ENCODE results near the gene EEF2.

The EEF2 gene

DNA sequence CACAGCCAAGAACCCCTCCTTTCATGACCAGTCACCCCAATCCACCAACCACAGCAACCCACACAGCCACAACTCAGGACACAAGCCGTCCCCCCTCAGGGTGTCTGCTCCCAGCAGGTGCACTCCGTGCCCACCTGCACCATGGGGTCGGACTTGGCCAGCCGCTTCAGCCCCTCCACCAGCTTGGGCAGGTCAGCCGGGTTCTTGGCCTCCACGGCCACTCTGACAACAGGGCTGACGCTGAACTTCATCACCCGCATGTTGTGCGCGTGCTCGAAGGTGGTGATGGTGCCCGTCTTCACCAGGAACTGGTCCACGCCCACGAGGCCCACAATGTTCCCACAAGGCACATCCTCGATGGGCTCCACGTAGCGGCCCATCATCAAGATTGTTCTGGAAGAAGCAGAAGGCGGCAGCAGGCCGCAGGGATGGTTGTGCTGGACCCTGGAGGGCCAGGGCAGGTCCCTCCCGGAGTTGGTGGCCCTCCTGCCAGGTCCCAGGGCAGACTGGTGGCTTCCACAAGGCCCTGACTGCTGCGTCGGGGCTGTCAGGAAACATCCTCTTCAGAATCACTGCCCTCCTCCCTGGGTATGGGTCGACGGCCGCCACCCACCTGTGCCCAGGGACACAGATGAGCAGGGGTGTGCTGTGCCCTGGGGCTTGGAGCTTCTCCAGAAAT is 5.5 kb downstream of the EEF2 start:
- no peaks in the 10 kb centered on the region for H4K20me1 ChIP-seq (ENCODE audit: insufficient read depth, low read length)

GRCh38 chr19:3979289-3979673 is 6.0 kb downstream of the EEF2 start:
- no peaks in the 10 kb centered on the region for H3K9me3 ChIP-seq (ENCODE audit: low read length)
- peaks cover 9% of the 10 kb centered on the region; the same call in 1 of the 2 replicates for H3F3A ChIP-seq (ENCODE audit: insufficient read depth, low read length)
- peaks cover 18% of the 10 kb centered on the region for H3K79me2 ChIP-seq (ENCODE audit: insufficient read depth, low read length)
- TF ChIP-seq EZH2 (IDR thresholded peaks at IDR 0.05; ENCODE audit: borderline replicate concordance, low read length), result no peak
- no peak for TF ChIP-seq CTCF (IDR thresholded peaks at IDR 0.05; ENCODE audit: low read length)
- peaks cover 93% of the 10 kb centered on the region for H3K36me3 ChIP-seq (ENCODE audit: insufficient read depth, low read length)
- H3K4me3 ChIP-seq (ENCODE audit: low read depth, low read length, poor library complexity, severe bottlenecking), result no peak overlapping the region
- no peaks in the 10 kb centered on the region for H3K9me2 ChIP-seq (ENCODE audit: low read depth, low read length)
- no peak overlapping the region for H3K4me2 ChIP-seq (ENCODE audit: low read length)
- H3K4me1 ChIP-seq (ENCODE audit: insufficient read depth, low read length, severe bottlenecking), result peaks cover 14% of the 10 kb centered on the region
- H2AFZ ChIP-seq (ENCODE audit: low read length), result no peak overlapping the region
- H3K9ac ChIP-seq (ENCODE audit: low read length), result no peak overlapping the region
- no peak overlapping the region for H3K27ac ChIP-seq (ENCODE audit: low read depth, low read length, poor library complexity, severe bottlenecking)
- H3K27me3 ChIP-seq (ENCODE audit: insufficient read depth, low read length), result no peaks in the 10 kb centered on the region
- no peaks in the 10 kb centered on the region for H4K20me1 ChIP-seq (ENCODE audit: insufficient read depth, low read length)

More for the DNA sequence above, 5.5 kb downstream of the EEF2 start:
- peaks cover 24% of the 10 kb centered on the region for H3K79me2 ChIP-seq (ENCODE audit: insufficient read depth, low read length)
- H3K9ac ChIP-seq (ENCODE audit: low read length), result no peak overlapping the region
- no peak overlapping the region for H3K4me3 ChIP-seq (ENCODE audit: low read depth, low read length, poor library complexity, severe bottlenecking)
- H3F3A ChIP-seq (ENCODE audit: insufficient read depth, low read length), result peaks cover 9% of the 10 kb centered on the region; the same call in 1 of the 2 replicates
- H3K4me1 ChIP-seq (ENCODE audit: insufficient read depth, low read length, severe bottlenecking), result peaks cover 15% of the 10 kb centered on the region
- H3K9me3 ChIP-seq (ENCODE audit: low read length), result no peaks in the 10 kb centered on the region
- no peak overlapping the region for H3K4me2 ChIP-seq (ENCODE audit: low read length)
- TF ChIP-seq CTCF (IDR thresholded peaks at IDR 0.05; ENCODE audit: low read length), result no peak
- TF ChIP-seq EZH2 (IDR thresholded peaks at IDR 0.05; ENCODE audit: borderline replicate concordance, low read length), result no peak
- no peak overlapping the region for H2AFZ ChIP-seq (ENCODE audit: low read length)
- no peak overlapping the region for H3K27ac ChIP-seq (ENCODE audit: low read depth, low read length, poor library complexity, severe bottlenecking)
- peaks cover 99% of the 10 kb centered on the region for H3K36me3 ChIP-seq (ENCODE audit: insufficient read depth, low read length)
- H3K27me3 ChIP-seq (ENCODE audit: insufficient read depth, low read length), result no peaks in the 10 kb centered on the region
- H3K9me2 ChIP-seq (ENCODE audit: low read depth, low read length), result no peaks in the 10 kb centered on the region

DNA sequence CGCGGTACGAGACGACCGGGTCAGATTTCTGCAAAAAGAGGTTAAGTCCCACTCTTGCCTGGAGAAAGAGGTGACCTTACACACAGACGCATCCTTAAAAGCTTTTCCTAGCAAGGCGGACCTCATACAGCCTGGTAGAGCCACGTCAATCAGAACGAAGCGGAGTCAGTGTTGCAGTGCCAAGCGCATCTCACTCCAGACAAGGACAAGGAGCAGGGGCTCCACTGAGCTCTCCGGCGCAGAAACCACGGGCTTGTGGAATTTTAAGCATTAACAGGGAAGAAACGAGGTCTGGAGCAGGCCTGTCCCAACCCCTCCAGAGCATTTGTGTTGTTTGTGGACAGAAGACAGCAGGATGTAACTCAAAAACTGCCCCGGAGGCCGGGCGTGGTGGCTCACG is 7.1 kb downstream of the EEF2 start:
- Histone ChIP-seq H3K36me3 (ENCODE audit: insufficient read depth, low read length) (peaks cover 82% of the 10 kb centered on the region), H3K79me2 (ENCODE audit: insufficient read depth, low read length) (peaks cover 7% of the 10 kb centered on the region; the same call in 1 of the 2 replicates), H2AFZ (ENCODE audit: low read length) (no peak overlapping the region), H3K27me3 (ENCODE audit: insufficient read depth, low read length) (no peaks in the 10 kb centered on the region), H3K9me3 (ENCODE audit: low read length) (no peaks in the 10 kb centered on the region), H3K27ac (ENCODE audit: low read depth, low read length, poor library complexity, severe bottlenecking) (no peak overlapping the region), H4K20me1 (ENCODE audit: insufficient read depth, low read length) (no peaks in the 10 kb centered on the region), H3K9ac (ENCODE audit: low read length) (no peak overlapping the region), H3K4me2 (ENCODE audit: low read length) (no peak overlapping the region), H3K4me1 (ENCODE audit: insufficient read depth, low read length, severe bottlenecking) (peaks cover 3% of the 10 kb centered on the region), H3K9me2 (ENCODE audit: low read depth, low read length) (no peaks in the 10 kb centered on the region), H3K4me3 (ENCODE audit: low read depth, low read length, poor library complexity, severe bottlenecking) (no peak overlapping the region), H3F3A (ENCODE audit: insufficient read depth, low read length) (peaks cover 9% of the 10 kb centered on the region; the same call in 1 of the 2 replicates)
- TF ChIP-seq CTCF (IDR thresholded peaks at IDR 0.05; ENCODE audit: low read length), result no peak
- TF ChIP-seq EZH2 (IDR thresholded peaks at IDR 0.05; ENCODE audit: borderline replicate concordance, low read length), result no peak
